Right atrium auricular region (tissue), 2 donors: ENCODE data around the gene CHSY1. TPM values are rescaled to one million over a fixed set of nuclear protein-coding genes. Genes with fewer than 3 reads are reported as not detected.

Experiments
- DNase-seq: peaks from one replicate; pipeline ENCODE4 v3.0.0-alpha.2; 2019; ENCODE audit warnings: low spot score
- H3K27ac ChIP-seq, 2 donors: fragments of 200-600 bp; sonication (generic); 1 replicate in 1 of 2; 2 replicates in 1 of 2; pipeline ENCODE4 v1.5.1; 2016 to 2019
- H3K27me3 ChIP-seq, 2 donors: fragments of 200-600 bp; sonication (generic); one replicate each; pipeline versions ENCODE4 v1.5.1 to v1.6.0; 2017 to 2019
- H3K36me3 ChIP-seq: fragments of 200-600 bp; sonication (generic); one replicate; pipeline ENCODE4 v1.5.1; 2016
- H3K4me1 ChIP-seq, 2 donors: fragments of 200-600 bp; sonication (generic); one replicate each; pipeline versions ENCODE4 v1.5.1 to v1.6.0; 2017 to 2019
- H3K4me3 ChIP-seq, 2 donors: fragments of 200-600 bp; sonication (generic); 1 replicate in 1 of 2; 2 replicates in 1 of 2; pipeline ENCODE4 v1.5.1; 2017 to 2019; ENCODE audit warnings: mild to moderate bottlenecking in 1 of 2, moderate library complexity in 1 of 2
- H3K9me3 ChIP-seq, 2 donors: fragments of 200-600 bp; sonication (generic); one replicate each; pipeline ENCODE4 v1.5.1; 2019
- total RNA-seq, 2 donors: library from RNA; depleted of rRNA; stranded (reverse); fragments of >200 nt; gene quantifications; one replicate each; pipeline ENCODE4 v1.1.0, GENCODE V29; 2016
- TF ChIP-seq, protein P1 (sequence below), 2 donors: fragments of 200-600 bp; sonication (generic); IDR thresholded peaks; one replicate each; pipeline ENCODE4 v1.5.1; 2019; ENCODE audit warnings: antibody characterized with exemption in 2 of 2

The CHSY1 gene, protein sequence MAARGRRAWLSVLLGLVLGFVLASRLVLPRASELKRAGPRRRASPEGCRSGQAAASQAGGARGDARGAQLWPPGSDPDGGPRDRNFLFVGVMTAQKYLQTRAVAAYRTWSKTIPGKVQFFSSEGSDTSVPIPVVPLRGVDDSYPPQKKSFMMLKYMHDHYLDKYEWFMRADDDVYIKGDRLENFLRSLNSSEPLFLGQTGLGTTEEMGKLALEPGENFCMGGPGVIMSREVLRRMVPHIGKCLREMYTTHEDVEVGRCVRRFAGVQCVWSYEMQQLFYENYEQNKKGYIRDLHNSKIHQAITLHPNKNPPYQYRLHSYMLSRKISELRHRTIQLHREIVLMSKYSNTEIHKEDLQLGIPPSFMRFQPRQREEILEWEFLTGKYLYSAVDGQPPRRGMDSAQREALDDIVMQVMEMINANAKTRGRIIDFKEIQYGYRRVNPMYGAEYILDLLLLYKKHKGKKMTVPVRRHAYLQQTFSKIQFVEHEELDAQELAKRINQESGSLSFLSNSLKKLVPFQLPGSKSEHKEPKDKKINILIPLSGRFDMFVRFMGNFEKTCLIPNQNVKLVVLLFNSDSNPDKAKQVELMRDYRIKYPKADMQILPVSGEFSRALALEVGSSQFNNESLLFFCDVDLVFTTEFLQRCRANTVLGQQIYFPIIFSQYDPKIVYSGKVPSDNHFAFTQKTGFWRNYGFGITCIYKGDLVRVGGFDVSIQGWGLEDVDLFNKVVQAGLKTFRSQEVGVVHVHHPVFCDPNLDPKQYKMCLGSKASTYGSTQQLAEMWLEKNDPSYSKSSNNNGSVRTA
- total RNA-seq, result 10 to 100 TPM; 23.1 to 26.1 TPM

DNA sequence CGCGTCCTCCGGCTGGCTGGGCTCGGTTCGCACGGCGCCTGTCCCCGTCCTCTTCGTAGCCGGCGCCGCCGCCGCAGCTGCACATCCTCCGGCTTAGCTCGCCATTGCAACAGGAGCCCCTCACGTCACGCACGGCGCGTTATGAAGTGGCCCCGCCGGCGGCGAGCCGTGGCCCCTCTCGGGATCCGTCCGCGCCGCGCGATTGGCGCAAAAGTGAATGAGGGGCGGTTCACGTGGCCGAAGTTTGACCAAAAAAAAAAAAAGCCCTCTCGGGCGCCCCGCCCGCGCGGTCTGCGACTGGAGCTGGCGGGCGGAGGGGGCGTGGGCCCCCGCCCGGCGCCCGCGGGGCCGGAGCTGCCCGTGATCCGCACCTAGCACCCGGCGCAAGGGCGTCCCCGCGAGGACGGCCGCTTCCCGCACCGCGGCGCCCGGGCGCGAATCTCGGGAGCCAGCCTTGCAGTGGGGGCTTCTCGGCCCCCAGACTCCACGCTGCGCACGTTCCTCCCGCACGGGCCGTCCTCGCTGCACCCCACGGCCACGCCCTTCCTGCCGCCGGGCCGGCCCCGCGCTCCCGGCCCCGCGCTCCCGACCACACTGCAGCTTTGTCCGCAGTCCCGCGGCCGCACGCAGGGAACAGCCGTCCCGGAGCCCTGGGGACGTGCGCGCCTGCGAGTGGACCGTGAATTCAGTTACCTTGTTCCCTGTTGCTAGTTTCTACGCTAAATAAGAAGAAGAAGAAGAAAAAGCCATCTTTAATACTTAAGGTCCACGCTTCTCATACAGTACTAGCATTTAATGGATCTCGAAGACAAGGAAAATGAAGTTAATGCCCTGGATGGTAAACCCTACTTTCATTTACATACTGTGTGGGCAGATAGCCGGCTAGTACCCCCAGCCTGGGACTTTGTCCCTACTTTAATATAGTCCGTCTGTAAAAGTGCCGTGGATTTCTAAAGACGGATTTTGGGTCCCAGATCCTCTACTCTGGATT lies at the start of gene CHSY1:
Gene CHSY1 (minus strand): TSS at position 219 of the 991 bp plus-strand sequence. CDS start 592 bp downstream, outside the sequence.
- H3K36me3 ChIP-seq, result no peaks in the 10 kb centered on the region
- DNase-seq, result peak; percentile 95
- TF ChIP-seq, protein P1, sequence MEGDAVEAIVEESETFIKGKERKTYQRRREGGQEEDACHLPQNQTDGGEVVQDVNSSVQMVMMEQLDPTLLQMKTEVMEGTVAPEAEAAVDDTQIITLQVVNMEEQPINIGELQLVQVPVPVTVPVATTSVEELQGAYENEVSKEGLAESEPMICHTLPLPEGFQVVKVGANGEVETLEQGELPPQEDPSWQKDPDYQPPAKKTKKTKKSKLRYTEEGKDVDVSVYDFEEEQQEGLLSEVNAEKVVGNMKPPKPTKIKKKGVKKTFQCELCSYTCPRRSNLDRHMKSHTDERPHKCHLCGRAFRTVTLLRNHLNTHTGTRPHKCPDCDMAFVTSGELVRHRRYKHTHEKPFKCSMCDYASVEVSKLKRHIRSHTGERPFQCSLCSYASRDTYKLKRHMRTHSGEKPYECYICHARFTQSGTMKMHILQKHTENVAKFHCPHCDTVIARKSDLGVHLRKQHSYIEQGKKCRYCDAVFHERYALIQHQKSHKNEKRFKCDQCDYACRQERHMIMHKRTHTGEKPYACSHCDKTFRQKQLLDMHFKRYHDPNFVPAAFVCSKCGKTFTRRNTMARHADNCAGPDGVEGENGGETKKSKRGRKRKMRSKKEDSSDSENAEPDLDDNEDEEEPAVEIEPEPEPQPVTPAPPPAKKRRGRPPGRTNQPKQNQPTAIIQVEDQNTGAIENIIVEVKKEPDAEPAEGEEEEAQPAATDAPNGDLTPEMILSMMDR (IDR thresholded peaks at IDR 0.05), result peak; percentile 24 to 64
- peak within 1 kb of the TSS; percentile 84 to 89 for H3K27ac ChIP-seq
- H3K4me1 ChIP-seq, result peaks cover 0 to 61% of the 10 kb centered on the region in 2 donors
- no peaks in the 10 kb centered on the region for H3K9me3 ChIP-seq
- peak within 1 kb of the TSS; percentile 70 to 80 for H3K4me3 ChIP-seq
- no peaks in the 10 kb centered on the region for H3K27me3 ChIP-seq

DNA sequence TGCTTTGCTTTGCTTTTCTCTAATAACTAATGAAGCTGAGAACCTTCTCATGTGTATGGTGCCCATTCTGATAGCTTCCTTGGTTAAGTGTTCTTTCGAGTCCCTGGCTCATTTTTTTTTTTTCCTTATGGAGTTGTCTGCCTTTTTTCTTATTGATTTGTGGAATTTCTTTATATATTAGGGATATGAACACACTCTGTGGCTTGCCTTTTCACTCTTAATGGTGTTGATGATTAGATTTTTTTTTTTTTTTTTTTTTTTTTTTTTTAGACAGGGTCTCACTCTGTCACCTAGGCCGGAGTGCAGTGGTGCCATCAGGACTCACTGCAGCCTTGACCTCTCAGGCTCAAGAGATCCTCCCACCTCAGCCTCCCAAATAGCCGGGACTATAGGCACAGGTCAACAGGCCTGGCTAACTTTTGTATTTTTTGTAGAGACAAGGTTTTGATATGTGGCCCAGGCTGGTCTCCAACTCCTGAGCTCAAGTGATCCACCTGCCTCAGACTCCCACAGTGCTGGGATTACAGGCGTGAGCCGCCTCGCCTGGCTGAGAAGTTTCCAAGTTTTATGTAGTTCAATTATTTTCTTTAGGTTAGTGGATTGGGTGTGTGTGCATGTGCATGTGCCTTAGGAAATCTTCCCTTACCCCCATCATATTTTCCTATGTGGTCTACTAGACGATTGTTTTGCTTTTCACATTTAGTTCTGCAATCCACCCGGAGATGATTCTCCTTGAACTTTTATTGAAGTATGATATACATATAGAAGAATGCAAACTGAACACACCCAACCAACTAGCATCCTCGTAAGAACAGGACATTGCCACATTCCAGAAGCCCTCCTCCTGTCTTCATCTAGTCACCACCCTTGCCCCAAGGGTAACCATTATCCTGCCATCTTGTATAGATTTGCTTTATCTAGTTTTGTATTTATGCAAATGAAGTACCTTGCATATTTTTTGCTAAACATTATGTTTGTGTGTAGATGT lies 44.9 kb upstream of the CHSY1 start:
- DNase-seq, result no peak
- Histone ChIP-seq H3K27ac (no peak overlapping the region), H3K9me3 (no peaks in the 10 kb centered on the region), H3K36me3 (no peaks in the 10 kb centered on the region), H3K27me3 (no peaks in the 10 kb centered on the region), H3K4me1 (peaks cover 0 to 31% of the 10 kb centered on the region in 2 donors), H3K4me3 (no peak overlapping the region)
- TF ChIP-seq, protein P1 (IDR thresholded peaks at IDR 0.05), result no peak

DNA sequence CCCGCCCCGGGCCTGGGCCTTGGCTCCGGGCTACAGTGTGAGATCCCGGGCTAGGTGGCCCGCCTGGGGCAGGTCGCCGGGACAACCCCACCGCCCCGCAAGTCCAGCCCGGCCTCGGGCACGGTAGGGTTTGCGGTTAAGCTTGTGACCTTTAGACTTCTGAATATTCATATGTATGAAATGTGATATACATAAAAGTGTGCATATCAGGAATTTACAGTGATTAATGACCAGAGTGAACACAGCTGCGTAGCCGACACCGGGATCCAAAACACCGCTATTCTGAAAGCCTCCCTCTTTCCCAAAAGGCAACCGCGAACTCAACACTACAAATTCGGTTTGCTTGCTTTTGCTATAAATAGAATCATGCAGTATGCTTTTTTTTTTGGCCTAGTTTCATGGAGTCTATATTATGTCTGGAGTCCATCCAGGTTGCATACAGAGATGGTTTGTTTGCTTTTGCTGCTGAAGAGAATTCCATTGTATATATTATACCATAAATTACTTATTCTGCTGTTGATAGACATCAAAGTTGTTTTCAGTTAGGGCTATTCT lies 43.8 kb upstream of the CHSY1 start:
- no peak for DNase-seq
- Histone ChIP-seq H3K27me3 (no peaks in the 10 kb centered on the region), H3K36me3 (no peaks in the 10 kb centered on the region), H3K4me1 (peaks cover 0 to 33% of the 10 kb centered on the region in 2 donors), H3K4me3 (peak overlapping the region; percentile 76 to 98), H3K27ac (peak overlapping the region; percentile 90 to 98), H3K9me3 (no peaks in the 10 kb centered on the region)
- TF ChIP-seq, protein P1 (IDR thresholded peaks at IDR 0.05), result no peak

DNA sequence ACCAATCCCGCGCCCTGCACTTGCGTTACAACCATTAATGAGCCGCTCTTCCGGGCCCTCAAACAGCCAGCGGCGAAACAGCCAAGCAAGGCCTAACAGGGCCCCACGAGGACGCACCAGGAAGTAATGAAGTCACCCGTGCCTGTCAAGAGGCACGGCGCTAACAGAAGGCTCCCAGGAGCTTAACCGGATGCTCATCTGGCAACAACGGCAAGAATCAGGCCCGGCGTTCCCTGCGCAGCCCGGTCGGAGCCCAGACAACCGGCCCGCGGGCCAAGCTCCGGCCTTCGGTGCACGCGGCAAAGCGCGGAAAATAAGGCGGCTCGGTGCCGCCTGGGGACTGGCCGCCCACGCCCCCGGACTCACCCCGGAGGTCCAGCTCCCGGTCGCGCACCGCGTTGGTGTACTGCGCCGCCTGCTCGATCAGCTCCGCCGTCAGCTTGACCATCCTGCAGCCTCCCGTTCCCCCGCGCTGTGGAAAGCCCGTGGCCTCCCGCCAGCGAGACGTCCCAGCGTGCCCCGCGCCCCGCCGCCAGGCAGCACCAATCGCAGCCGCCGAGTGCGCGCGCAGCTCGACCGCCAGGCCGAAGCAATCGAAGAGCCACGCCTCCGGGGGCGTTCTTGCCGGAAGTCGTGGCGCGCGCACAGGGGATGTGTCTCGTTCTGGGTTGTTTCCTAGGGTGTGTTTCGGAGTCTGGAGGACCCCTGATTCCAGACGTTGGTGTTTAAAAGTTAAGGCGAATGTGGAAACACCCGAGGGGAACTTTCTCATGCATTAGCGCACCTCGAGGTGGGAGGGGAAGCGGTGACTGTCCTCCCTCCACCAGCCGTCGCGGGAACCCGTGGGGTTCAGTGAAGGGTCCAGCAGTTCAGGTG lies 43.1 kb upstream of the CHSY1 start, which contains the start of gene SNRPA1:
Gene SNRPA1 (minus strand): TSS at position 518 of the 876 bp plus-strand sequence. CDS start 70 bp downstream, at position 448.
- TF ChIP-seq, protein P1 (IDR thresholded peaks at IDR 0.05), result no peak
- Histone ChIP-seq H3K27ac (peak within 1 kb of the TSS; percentile 90 to 98), H3K9me3 (no peaks in the 10 kb centered on the region), H3K36me3 (peaks cover 4% of the 10 kb centered on the region), H3K27me3 (no peaks in the 10 kb centered on the region), H3K4me3 (peak within 1 kb of the TSS; percentile 76 to 98), H3K4me1 (peaks cover 0 to 33% of the 10 kb centered on the region in 2 donors)
- peak; percentile 97 for DNase-seq
